ENCODE measurements around the gene IQSEC1. TPM values are rescaled to one million over a fixed set of nuclear protein-coding genes. Genes with fewer than 3 reads are reported as not detected.

Gene IQSEC1
- total RNA-seq, 1 experiment from 2014 or later: 28.1 TPM

- ChIA-PET RAD21 (ENCODE audit: low non-redundant PET in 1 of 2, low total read pairs in 2 of 2, uncharacterized antibody in 2 of 2, unreplicated experiment in 2 of 2) (no interaction called here), POLR2A (no interaction called here), CTCF (no interaction called here)
- intact Hi-C loops (cut with micrococcal nuclease): no loop called here
- no peaks in the 10 kb centered on the region for H4K20me1 ChIP-seq (ENCODE audit: insufficient read depth)
- BruUV-seq (replicated peaks): no TSS peak
- H3K27me3 ChIP-seq (ENCODE audit: insufficient read depth, low read length): no peaks in the 10 kb centered on the region
- no peak overlapping the region for H3K4me3 ChIP-seq (replicated peaks in 1 of 2; ENCODE audit: low read depth in 1 of 2, low read length in 2 of 2)
- ATAC-seq (no peak), DNase-seq (ENCODE audit: low read depth, low spot score) (no peak)
- no peak overlapping the region for H3K4me2 ChIP-seq (ENCODE audit: low read length)
- H3K9me2 ChIP-seq (ENCODE audit: insufficient read depth): no peaks in the 10 kb centered on the region
- no peaks in the 10 kb centered on the region; a peak in 1 of 4 replicates for H3K36me3 ChIP-seq (ENCODE audit: control insufficient read depth in 1 of 2, insufficient read depth in 2 of 2, low read length in 2 of 2)
- H2AFZ ChIP-seq (ENCODE audit: low read depth, low read length, poor library complexity, severe bottlenecking): no peak overlapping the region
- no peak overlapping the region for H3K9ac ChIP-seq (ENCODE audit: low read length)
- peaks cover 20 to 30% of the 10 kb centered on the region in 2 experiments for H3K4me1 ChIP-seq (ENCODE audit: control insufficient read depth in 1 of 2, insufficient read depth in 2 of 2, low read length in 2 of 2)
- no peak for TF ChIP-seq ELF1 (IDR thresholded peaks at IDR 0.05; ENCODE audit: borderline replicate concordance, low read depth)
- no peak for TF ChIP-seq ATF3 (IDR thresholded peaks at IDR 0.05)
- no peak for TF ChIP-seq ZFX (IDR thresholded peaks at IDR 0.05)
- no peak for TF ChIP-seq CBX3 (IDR thresholded peaks at IDR 0.05; ENCODE audit: low read depth)
- TF ChIP-seq YY1 (IDR thresholded peaks at IDR 0.05; ENCODE audit: extremely low read depth, insufficient replicate concordance, low read depth, low read length): no peak
- TF ChIP-seq FOSL1 (IDR thresholded peaks at IDR 0.05; ENCODE audit: low read depth): no peak
- no peak for TF ChIP-seq ZNF274 (IDR thresholded peaks at IDR 0.05; ENCODE audit: low read depth, low read length)
- TF ChIP-seq REST (IDR thresholded peaks at IDR 0.05; ENCODE audit: low read depth): no peak
- TF ChIP-seq SP1 (IDR thresholded peaks at IDR 0.05; ENCODE audit: low read depth): no peak
- no peak for TF ChIP-seq EGR1 (IDR thresholded peaks at IDR 0.05; ENCODE audit: low read depth)
- TF ChIP-seq ZBTB33 (IDR thresholded peaks at IDR 0.05; ENCODE audit: extremely low read depth, insufficient replicate concordance, low read length): no peak
- TF ChIP-seq RAD21 (IDR thresholded peaks at IDR 0.05; ENCODE audit: low read depth): no peak
- no peak for TF ChIP-seq EZH2phosphoT487 (IDR thresholded peaks at IDR 0.05; ENCODE audit: borderline replicate concordance)
- TF ChIP-seq SRF (IDR thresholded peaks at IDR 0.05; ENCODE audit: low read depth): no peak
- no peak for TF ChIP-seq CTCF (IDR thresholded peaks at IDR 0.05 in 2 of 3, conservative IDR thresholded peaks at IDR 0.05 in 1 of 3; ENCODE audit: borderline replicate concordance in 1 of 3, insufficient read depth in 1 of 3, low read depth in 2 of 3, low read length in 2 of 3)
- TF ChIP-seq EZH2 (IDR thresholded peaks at IDR 0.05): no peak
- TF ChIP-seq TCF7L2 (IDR thresholded peaks at IDR 0.05; ENCODE audit: borderline replicate concordance, extremely low read depth, insufficient read depth, insufficient read length): no peak
- no peak for TF ChIP-seq CEBPB (IDR thresholded peaks at IDR 0.05; ENCODE audit: low read depth)
- no peak for TF ChIP-seq JUND (IDR thresholded peaks at IDR 0.05)
- no peaks in the 10 kb centered on the region; the same call in 1 of the 2 replicates for H3K79me2 ChIP-seq (ENCODE audit: insufficient read depth, low read length)
- H3K27ac ChIP-seq (ENCODE audit: low read depth, low read length): no peak overlapping the region
- no peaks in the 10 kb centered on the region for H3K9me3 ChIP-seq (ENCODE audit: control insufficient read depth in 1 of 2, insufficient read depth in 1 of 2, low read depth in 1 of 2, low read length in 2 of 2)
Measured at GRCh38 chr3:12946251-12946648, 127.0 kb downstream of the IQSEC1 start.
